ENCODE measurements around the gene C19orf38. TPM values are rescaled to one million over a fixed set of nuclear protein-coding genes. Genes with fewer than 3 reads are reported as not detected.

Gene C19orf38
- total RNA-seq, 1 experiment from 2014 or later: not detected

DNA sequence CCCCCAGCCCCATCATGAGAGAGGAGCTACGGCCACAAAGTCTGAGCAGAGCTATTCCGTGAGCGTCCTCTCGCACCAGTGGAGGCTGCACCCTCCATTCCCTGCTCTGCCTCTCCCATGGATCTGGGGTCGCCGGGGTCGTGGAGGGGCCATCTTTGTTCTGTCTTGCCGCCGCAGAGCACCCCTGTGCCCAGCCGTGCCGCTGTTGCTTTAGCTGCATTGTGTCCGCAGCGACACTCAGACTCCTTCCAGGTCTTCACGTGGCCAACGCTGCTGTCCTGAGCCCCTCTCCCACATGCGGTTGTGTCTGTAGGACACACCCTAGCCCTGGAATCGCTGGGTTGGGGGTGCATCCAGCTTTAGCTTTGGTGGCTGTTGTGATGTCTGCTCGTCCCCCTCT lies 64.4 kb downstream of the C19orf38 start (continued):
- TF ChIP-seq, protein P1, sequence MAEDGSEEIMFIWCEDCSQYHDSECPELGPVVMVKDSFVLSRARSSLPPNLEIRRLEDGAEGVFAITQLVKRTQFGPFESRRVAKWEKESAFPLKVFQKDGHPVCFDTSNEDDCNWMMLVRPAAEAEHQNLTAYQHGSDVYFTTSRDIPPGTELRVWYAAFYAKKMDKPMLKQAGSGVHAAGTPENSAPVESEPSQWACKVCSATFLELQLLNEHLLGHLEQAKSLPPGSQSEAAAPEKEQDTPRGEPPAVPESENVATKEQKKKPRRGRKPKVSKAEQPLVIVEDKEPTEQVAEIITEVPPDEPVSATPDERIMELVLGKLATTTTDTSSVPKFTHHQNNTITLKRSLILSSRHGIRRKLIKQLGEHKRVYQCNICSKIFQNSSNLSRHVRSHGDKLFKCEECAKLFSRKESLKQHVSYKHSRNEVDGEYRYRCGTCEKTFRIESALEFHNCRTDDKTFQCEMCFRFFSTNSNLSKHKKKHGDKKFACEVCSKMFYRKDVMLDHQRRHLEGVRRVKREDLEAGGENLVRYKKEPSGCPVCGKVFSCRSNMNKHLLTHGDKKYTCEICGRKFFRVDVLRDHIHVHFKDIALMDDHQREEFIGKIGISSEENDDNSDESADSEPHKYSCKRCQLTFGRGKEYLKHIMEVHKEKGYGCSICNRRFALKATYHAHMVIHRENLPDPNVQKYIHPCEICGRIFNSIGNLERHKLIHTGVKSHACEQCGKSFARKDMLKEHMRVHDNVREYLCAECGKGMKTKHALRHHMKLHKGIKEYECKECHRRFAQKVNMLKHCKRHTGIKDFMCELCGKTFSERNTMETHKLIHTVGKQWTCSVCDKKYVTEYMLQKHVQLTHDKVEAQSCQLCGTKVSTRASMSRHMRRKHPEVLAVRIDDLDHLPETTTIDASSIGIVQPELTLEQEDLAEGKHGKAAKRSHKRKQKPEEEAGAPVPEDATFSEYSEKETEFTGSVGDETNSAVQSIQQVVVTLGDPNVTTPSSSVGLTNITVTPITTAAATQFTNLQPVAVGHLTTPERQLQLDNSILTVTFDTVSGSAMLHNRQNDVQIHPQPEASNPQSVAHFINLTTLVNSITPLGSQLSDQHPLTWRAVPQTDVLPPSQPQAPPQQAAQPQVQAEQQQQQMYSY (CRISPR knock-in tag; IDR thresholded peaks at IDR 0.05): no peak
- no peak for TF ChIP-seq PRRX2 (CRISPR knock-in tag; IDR thresholded peaks at IDR 0.05)
- TF ChIP-seq ZNF423 (CRISPR knock-in tag; IDR thresholded peaks at IDR 0.05): no peak
- TF ChIP-seq, protein P2, sequence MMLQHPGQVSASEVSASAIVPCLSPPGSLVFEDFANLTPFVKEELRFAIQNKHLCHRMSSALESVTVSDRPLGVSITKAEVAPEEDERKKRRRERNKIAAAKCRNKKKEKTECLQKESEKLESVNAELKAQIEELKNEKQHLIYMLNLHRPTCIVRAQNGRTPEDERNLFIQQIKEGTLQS (CRISPR knock-in tag; conservative IDR thresholded peaks at IDR 0.05): no peak

GRCh38 chr19:10913716-10914340 lies 65.6 kb downstream of the C19orf38 start:
- no peak overlapping the region for H3K27ac Mint-ChIP-seq
- CTCF ChIA-PET: interaction anchor here (0.6 to 1.1 kb wide), 2 partner anchors 49 to 200 kb away, joined by 4 read pairs; no protein-coding TSS in a partner anchor
- H3K9me3 Mint-ChIP-seq: no peaks in the 10 kb centered on the region
- DNase-seq (ENCODE audit: low spot score): no peak
- peaks cover 19% of the 10 kb centered on the region for H3K36me3 Mint-ChIP-seq
- no peaks in the 10 kb centered on the region for H3K4me1 Mint-ChIP-seq
- POLR2A ChIA-PET: no interaction called here
- no peak overlapping the region for H3K4me3 Mint-ChIP-seq
- no peaks in the 10 kb centered on the region for H3K27me3 Mint-ChIP-seq (ENCODE audit: low read depth)
- ATAC-seq: no peak
- TF ChIP-seq ZNF423 (CRISPR knock-in tag; IDR thresholded peaks at IDR 0.05) (no peak), NR1H2 (CRISPR knock-in tag; IDR thresholded peaks at IDR 0.05) (no peak), USF1 (CRISPR knock-in tag; IDR thresholded peaks at IDR 0.05) (no peak), RELA (CRISPR knock-in tag; IDR thresholded peaks at IDR 0.05; ENCODE audit: borderline replicate concordance) (no peak), CREM (CRISPR knock-in tag; IDR thresholded peaks at IDR 0.05) (no peak), FOXK1 (CRISPR knock-in tag; IDR thresholded peaks at IDR 0.05) (no peak), MXD4 (CRISPR knock-in tag; IDR thresholded peaks at IDR 0.05; ENCODE audit: borderline replicate concordance) (no peak), ARID4B (CRISPR knock-in tag; IDR thresholded peaks at IDR 0.05; ENCODE audit: borderline replicate concordance) (no peak), ZNF416 (CRISPR knock-in tag; IDR thresholded peaks at IDR 0.05) (no peak), ZNF263 (CRISPR knock-in tag; IDR thresholded peaks at IDR 0.05; ENCODE audit: low read depth) (no peak), ZNF512 (CRISPR knock-in tag; IDR thresholded peaks at IDR 0.05; ENCODE audit: borderline replicate concordance) (no peak), NR3C1 (CRISPR knock-in tag; conservative IDR thresholded peaks at IDR 0.05; ENCODE audit: low read depth) (no peak), ZNF121 (CRISPR knock-in tag; IDR thresholded peaks at IDR 0.05) (no peak)
- TF ChIP-seq, protein P3, sequence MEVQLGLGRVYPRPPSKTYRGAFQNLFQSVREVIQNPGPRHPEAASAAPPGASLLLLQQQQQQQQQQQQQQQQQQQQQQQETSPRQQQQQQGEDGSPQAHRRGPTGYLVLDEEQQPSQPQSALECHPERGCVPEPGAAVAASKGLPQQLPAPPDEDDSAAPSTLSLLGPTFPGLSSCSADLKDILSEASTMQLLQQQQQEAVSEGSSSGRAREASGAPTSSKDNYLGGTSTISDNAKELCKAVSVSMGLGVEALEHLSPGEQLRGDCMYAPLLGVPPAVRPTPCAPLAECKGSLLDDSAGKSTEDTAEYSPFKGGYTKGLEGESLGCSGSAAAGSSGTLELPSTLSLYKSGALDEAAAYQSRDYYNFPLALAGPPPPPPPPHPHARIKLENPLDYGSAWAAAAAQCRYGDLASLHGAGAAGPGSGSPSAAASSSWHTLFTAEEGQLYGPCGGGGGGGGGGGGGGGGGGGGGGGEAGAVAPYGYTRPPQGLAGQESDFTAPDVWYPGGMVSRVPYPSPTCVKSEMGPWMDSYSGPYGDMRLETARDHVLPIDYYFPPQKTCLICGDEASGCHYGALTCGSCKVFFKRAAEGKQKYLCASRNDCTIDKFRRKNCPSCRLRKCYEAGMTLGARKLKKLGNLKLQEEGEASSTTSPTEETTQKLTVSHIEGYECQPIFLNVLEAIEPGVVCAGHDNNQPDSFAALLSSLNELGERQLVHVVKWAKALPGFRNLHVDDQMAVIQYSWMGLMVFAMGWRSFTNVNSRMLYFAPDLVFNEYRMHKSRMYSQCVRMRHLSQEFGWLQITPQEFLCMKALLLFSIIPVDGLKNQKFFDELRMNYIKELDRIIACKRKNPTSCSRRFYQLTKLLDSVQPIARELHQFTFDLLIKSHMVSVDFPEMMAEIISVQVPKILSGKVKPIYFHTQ (CRISPR knock-in tag; IDR thresholded peaks at IDR 0.05): no peak
- TF ChIP-seq, protein P4, sequence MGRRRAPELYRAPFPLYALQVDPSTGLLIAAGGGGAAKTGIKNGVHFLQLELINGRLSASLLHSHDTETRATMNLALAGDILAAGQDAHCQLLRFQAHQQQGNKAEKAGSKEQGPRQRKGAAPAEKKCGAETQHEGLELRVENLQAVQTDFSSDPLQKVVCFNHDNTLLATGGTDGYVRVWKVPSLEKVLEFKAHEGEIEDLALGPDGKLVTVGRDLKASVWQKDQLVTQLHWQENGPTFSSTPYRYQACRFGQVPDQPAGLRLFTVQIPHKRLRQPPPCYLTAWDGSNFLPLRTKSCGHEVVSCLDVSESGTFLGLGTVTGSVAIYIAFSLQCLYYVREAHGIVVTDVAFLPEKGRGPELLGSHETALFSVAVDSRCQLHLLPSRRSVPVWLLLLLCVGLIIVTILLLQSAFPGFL (CRISPR knock-in tag; IDR thresholded peaks at IDR 0.05; ENCODE audit: borderline replicate concordance): no peak

All from WTC11 (cell line).